Lower leg skin (tissue), 4 donors: ENCODE measurements around the gene SCN1B. TPM values are rescaled to one million over a fixed set of nuclear protein-coding genes. Genes with fewer than 3 reads are reported as not detected.

Experiments
- DNase-seq, 2 donors: peaks; one replicate each; pipeline ENCODE4 v3.0.0-alpha.2; 2019; ENCODE audit warnings: low spot score in 2 of 2
- H3K4me3 ChIP-seq: fragments of 200-600 bp; sonication (generic); 2 replicates; pipeline ENCODE4 v1.5.1; 2017; ENCODE audit warnings: mild to moderate bottlenecking, low read depth; ENCODE audit not compliant: poor library complexity, severe bottlenecking
- POLR2A ChIP-seq, 2 donors: fragments of 450-650 bp; IDR thresholded peaks; one replicate each; pipeline ENCODE4 v1.6.1; 2016 to 2017; ENCODE audit warnings: antibody characterized with exemption in 2 of 2, mild to moderate bottlenecking in 1 of 2, moderate library complexity in 1 of 2
- WGBS, 2 donors: methylation state at CpG; one replicate each; pipeline ENCODE4 v1.1.5; 2018; 5-methylcytosine and 5-hydroxymethylcytosine counted together
- intact Hi-C: fragments of 100-400 bp; cut with DNase I; formaldehyde crosslinking; loops from one replicate; pipeline ENCODE4 v1.15.0; 2023; ENCODE audit warnings: low total_unique reads
- total RNA-seq, 4 donors: library from RNA; depleted of rRNA; stranded (reverse); fragments of >200 nt; gene quantifications; one replicate each; pipeline ENCODE4 v1.1.0, GENCODE V29; 2016
- TF ChIP-seq, protein P1 (sequence below), 3 donors: fragments of 450-650 bp; IDR thresholded peaks; one replicate each; pipeline ENCODE4 v1.5.1; 2016; ENCODE audit warnings: antibody characterized with exemption in 3 of 3, mild to moderate bottlenecking in 3 of 3, moderate library complexity in 2 of 3

The SCN1B gene
- total RNA-seq, 4 donors from 2014 or later: 1.1 to 4.4 (median 3.0) TPM

DNA sequence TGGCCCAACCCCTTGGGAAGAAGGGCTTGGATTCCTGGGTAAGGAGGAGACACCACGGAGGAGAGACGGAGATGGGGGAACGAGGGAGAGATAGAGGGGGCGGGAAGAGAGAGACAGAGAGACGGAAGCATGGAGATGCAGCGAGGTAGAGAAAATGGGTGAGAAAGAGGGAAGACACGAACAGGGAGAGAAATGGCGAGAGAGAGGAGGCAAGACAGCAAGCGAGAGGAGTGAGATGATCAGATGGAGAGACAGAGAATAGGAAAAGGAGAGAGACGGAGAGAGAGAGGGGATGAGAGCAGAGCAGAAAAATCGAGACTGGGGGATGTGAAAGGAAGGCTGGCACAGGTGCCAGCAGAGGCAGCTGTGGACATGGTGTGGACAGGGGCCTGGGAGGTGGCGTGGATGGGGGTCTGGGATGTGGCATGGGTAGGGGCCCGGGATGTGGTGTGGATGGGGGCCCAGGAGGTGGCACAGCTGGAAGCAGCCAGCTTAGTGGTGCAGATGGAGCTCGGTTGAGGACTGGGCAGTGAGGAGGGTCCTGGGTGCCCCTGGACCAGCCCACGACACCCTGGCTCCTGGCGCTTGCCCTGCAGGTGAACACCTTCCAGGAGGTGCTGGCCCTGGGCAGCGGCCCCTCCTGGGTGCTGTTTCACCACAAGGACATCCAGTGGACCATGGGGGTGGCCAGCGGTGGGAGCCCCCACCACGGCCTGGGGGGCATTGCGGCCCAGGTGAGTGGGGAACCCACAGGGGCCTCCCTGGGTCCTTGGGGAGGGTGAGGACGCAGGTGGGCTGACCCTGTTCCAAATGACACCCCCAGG lies 45.1 kb downstream of the SCN1B start:
- H3K4me3 ChIP-seq: no peak overlapping the region
- intact Hi-C loops: no loop called here
- no peak for DNase-seq
- no peak for TF ChIP-seq POLR2A (IDR thresholded peaks at IDR 0.05)
- TF ChIP-seq, protein P1, sequence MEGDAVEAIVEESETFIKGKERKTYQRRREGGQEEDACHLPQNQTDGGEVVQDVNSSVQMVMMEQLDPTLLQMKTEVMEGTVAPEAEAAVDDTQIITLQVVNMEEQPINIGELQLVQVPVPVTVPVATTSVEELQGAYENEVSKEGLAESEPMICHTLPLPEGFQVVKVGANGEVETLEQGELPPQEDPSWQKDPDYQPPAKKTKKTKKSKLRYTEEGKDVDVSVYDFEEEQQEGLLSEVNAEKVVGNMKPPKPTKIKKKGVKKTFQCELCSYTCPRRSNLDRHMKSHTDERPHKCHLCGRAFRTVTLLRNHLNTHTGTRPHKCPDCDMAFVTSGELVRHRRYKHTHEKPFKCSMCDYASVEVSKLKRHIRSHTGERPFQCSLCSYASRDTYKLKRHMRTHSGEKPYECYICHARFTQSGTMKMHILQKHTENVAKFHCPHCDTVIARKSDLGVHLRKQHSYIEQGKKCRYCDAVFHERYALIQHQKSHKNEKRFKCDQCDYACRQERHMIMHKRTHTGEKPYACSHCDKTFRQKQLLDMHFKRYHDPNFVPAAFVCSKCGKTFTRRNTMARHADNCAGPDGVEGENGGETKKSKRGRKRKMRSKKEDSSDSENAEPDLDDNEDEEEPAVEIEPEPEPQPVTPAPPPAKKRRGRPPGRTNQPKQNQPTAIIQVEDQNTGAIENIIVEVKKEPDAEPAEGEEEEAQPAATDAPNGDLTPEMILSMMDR (IDR thresholded peaks at IDR 0.05): no peak
- 84 to 89% methylated on average over 16 to 21 of the region's 21 CpGs for WGBS, 2 donors

DNA sequence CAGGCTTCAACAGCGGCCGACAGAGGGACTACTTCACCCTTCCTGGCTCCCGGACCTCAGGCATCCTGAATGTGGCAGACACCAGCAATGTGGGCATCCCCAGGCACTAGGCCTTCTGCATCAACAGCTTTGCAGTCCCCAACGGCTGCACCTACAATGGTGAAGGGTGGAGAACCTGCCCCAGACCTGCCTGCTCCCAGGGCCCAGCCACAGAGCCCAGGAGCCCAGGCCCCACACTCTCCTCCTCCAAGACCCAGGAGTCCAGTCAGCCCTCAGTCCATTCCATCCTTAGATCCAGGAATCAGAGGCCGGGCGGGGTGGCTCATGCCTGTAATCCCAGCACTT lies 45.7 kb downstream of the SCN1B start:
- H3K4me3 ChIP-seq: no peak overlapping the region
- intact Hi-C loops: no loop called here
- 87 to 97% methylated on average over 6 of the region's 6 CpGs for WGBS, 2 donors
- DNase-seq: no peak
- no peak for TF ChIP-seq POLR2A (IDR thresholded peaks at IDR 0.05)
- TF ChIP-seq, protein P1 (IDR thresholded peaks at IDR 0.05): no peak

DNA sequence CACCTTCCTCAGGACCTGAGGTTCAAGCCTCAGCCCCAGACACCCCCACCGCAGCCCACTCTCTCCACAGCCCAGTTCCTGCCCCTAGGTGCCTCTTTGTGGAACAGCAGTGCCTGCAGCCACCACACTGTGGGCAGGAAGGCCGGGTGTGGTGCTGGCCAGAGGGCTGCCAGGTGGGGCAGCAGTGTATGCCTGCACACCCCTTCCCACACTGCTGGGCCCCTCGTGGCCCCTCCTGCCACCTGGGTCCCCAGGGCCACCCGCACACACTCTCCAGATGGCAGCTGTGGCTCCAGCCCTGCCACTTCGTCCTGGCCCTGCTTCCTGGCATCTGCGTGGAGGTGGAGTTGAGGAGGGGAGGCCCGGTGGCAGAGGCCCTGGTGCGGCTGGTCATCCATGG lies 46.4 kb downstream of the SCN1B start:
- DNase-seq: no peak
- intact Hi-C loops: no loop called here
- no peak overlapping the region for H3K4me3 ChIP-seq
- TF ChIP-seq, protein P1 (IDR thresholded peaks at IDR 0.05): no peak
- TF ChIP-seq POLR2A (IDR thresholded peaks at IDR 0.05): no peak
- 75 to 79% methylated on average over 6 to 8 of the region's 8 CpGs for WGBS, 2 donors

DNA sequence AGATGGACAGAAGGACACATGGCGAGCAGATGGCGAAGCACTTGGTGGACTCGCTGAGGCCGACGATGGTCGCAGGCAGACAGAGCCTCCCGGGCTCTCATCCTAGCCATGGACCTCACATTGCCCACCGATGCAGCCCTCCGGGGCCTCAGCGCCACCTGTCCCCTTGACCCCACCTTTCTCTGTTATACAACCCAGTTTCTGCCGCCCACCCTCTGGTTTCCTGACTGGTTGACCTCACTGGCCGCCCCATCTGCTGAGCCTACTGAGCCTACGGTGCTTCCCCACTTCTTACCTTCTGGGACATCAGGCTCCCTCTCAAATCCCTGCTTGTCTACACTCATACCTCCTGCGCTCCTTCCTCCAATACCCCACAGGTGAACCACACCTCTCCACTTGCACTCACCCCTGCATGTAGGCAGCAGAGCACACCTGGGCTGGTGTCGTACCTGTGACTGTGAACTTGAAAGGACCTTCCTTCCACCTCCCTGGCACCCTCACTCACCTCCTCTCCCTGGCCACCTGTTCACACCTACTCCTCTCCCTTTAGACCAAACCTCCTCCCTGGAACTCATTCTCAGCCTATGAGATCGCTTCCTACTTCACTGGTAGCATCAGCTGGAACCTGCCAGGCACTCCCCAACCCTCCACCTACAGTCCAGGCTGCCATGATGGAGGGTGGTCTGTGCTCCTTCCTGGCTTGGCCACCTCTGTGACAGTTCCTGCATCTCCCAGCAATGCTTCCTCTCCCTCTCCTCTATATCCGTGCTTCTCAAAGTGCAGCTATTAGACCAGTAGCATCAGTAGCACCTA lies 47.3 kb downstream of the SCN1B start:
- intact Hi-C loops: no loop called here
- no peak overlapping the region for H3K4me3 ChIP-seq
- 87 to 88% methylated on average over 17 of the region's 17 CpGs for WGBS, 2 donors
- DNase-seq: no peak
- TF ChIP-seq, protein P1 (IDR thresholded peaks at IDR 0.05): no peak
- no peak for TF ChIP-seq POLR2A (IDR thresholded peaks at IDR 0.05)

DNA sequence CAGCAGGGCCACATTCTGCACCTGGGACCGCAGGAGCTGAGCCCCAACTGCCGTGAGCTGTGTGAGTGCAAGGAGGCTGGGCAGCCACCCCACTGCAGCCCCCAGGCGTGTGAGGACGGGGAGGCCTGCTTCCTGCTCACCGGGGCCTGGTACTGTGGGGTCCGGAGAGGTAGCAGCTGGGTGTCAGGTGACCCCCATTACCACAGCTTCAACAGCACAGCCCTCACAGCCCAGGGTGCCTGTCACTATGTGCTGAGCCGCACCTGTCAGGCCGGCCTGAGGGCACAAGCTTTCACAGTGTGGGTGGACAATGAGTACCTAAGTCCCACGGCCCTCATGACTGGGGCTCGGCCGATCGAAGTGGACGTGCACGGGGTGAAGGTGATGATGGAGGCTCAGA lies 49.6 kb downstream of the SCN1B start:
- TF ChIP-seq POLR2A (IDR thresholded peaks at IDR 0.05): no peak
- TF ChIP-seq, protein P1 (IDR thresholded peaks at IDR 0.05): no peak
- 81 to 88% methylated on average over 9 to 14 of the region's 14 CpGs for WGBS, 2 donors
- intact Hi-C loops: no loop called here
- H3K4me3 ChIP-seq: no peak overlapping the region
- no peak for DNase-seq
